GM12892 (cell line): Measurements from ENCODE around the gene CTNNB1.

Experiments
- POLR2A ChIP-seq: IDR thresholded peaks from 2 replicates; pipeline ENCODE4 v1.6.1; 2011; ENCODE audit warnings: low read depth, low read length, control low read depth
- POLR2AphosphoS5 ChIP-seq: IDR thresholded peaks from 2 replicates; pipeline ENCODE4 v1.6.1; 2011; ENCODE audit warnings: low read depth, low read length, control low read depth
- TAF1 ChIP-seq: IDR thresholded peaks from 2 replicates; pipeline ENCODE4 v1.6.1; 2011; ENCODE audit warnings: low read depth, mild to moderate bottlenecking, control low read depth, low read length, borderline replicate concordance

- TF ChIP-seq POLR2A (no peak), TAF1 (no peak), POLR2AphosphoS5 (no peak)
Measured at GRCh38 chr3:41184394-41184793, 14.9 kb upstream of the CTNNB1 start.
